Testis (tissue), 2 donors: ENCODE measurements around the gene KLB.

ENCODE experiments used
- CTCF ChIP-seq, 3 experiments: fragments of 450-650 bp in 2 of 3; fragments of 200-600 bp in 1 of 3; sonication (generic) in 1 of 3; IDR thresholded peaks; one replicate each; pipeline ENCODE4 v1.5.1; 2016 to 2019; ENCODE audit warnings: antibody characterized with exemption in 3 of 3, mild to moderate bottlenecking in 2 of 3, moderate library complexity in 1 of 3
- POLR2A ChIP-seq: fragments of 450-650 bp; IDR thresholded peaks from one replicate; pipeline ENCODE4 v1.6.1; 2017; ENCODE audit warnings: antibody characterized with exemption, mild to moderate bottlenecking, moderate library complexity

- TF ChIP-seq CTCF (IDR thresholded peaks at IDR 0.05) (no peak), POLR2A (no peak)
Measured at GRCh38 chr4:39406763-39407583, at the start of gene KLB.
